ENCODE results near the gene PCDH8.

DNA sequence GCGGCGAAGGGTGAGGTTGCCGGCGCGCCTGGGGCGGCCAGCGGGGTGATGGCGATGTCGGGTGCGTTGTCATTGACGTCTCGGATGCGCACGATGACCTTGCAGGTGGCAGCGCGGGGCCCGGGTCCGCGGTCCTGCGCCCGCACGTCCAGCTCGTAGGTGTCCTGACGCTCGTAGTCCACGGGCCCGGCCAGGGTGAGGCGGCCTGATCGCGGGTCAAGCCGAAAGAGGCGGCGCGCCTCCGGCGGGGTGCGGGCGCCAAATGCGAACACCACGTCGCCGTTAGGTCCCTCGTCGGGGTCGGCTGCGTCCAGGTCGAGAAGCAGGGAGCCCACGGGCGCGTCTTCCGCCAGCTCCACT lies 1.1 kb downstream of the PCDH8 start:
- TF ChIP-seq, protein P1, sequence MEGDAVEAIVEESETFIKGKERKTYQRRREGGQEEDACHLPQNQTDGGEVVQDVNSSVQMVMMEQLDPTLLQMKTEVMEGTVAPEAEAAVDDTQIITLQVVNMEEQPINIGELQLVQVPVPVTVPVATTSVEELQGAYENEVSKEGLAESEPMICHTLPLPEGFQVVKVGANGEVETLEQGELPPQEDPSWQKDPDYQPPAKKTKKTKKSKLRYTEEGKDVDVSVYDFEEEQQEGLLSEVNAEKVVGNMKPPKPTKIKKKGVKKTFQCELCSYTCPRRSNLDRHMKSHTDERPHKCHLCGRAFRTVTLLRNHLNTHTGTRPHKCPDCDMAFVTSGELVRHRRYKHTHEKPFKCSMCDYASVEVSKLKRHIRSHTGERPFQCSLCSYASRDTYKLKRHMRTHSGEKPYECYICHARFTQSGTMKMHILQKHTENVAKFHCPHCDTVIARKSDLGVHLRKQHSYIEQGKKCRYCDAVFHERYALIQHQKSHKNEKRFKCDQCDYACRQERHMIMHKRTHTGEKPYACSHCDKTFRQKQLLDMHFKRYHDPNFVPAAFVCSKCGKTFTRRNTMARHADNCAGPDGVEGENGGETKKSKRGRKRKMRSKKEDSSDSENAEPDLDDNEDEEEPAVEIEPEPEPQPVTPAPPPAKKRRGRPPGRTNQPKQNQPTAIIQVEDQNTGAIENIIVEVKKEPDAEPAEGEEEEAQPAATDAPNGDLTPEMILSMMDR (IDR thresholded peaks at IDR 0.05) = no peak
- TF ChIP-seq POLR2A (IDR thresholded peaks at IDR 0.05) = no peak

Data from adrenal gland (tissue), 5 donors.